Midbrain (tissue), 1 donor: ENCODE measurements around the gene CEP20.
A peak's percentile ranks its signal among the peaks of the same experiment; 100 is the strongest.

ENCODE experiments used
- DNase-seq: peaks from one replicate; lab custom pipeline; 2025; lab: John Stamatoyannopoulos, UW

CEP20 gene

DNA sequence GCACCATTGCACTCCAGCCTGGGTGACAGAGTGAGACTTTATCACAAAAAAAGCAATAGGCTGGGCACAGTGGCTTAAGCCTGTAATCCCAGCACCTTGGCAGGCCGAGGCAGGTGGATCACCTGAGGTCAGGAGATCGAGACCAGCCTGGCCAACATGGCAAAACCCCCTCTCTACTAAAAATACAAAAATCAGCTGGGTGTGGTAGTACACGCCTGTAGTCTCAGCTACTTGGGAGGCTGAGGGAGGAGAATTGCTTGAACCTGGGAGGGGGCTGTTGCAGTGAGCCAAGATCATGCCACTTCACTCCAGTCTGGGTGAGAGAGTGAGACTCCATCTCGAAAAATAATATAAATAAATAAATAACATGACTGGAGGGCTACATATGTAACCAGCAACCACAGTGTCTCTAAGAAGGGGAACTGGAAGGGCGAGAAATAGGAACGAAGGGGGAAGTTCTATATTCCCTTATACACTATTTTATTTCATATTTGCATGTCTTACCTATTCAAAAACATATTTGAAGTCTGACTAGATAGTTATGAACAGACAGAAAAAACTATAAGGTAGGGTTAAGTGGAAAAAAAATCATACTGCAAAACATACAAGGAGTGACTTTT, 57.5 kb downstream of the CEP20 start:
- DNase-seq = no peak

DNA sequence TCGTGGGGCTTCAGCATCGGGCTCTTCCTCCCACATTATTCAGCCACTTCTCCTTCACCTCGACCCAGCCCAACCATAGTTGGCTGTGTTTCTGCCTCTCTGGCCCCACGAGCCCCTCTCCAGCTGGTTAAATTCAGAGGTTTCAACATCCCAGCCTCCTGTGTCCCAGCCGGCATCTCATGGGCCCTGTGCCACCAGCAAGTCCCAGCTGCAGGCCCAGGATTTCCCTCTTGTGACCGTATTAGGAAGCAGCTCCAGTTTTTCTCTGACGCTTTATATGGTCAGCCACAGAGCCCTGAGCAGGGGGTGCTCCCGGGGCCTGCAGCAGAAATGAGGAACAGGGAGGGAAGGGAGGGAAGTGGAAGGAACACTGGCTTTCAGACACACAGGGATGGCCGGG, 58.9 kb downstream of the CEP20 start:
- no peak for DNase-seq

DNA sequence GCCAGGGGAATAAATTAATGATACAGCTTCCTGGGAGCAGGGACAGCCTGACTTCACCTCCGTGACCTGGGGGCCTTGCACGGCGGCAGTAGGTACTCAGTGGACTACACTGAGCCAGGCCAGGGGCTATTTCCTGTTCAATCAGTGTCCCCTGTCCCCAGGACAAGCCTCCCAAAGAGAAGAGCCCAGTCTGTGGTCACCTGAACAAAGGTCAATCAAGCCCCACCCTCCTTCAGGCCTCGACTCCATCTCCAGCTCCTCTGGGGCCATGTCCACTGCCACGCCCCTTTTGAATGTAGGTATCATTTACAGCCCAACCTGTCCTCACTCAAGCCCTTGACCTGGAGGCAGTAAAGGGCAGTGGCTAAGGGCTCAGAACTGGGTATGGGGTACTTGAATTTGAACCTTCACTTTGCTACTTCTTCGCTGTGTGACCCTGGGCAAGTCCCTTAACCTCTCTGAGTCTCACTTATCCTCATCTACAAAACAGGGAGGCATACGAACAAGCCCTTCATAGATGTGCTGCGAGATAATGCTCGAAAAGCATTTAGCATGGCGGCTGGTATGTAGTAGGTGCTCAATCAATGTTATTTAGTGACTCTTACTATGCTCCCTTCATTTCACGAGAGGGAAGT, 60.6 kb downstream of the CEP20 start:
- DNase-seq = no peak

DNA sequence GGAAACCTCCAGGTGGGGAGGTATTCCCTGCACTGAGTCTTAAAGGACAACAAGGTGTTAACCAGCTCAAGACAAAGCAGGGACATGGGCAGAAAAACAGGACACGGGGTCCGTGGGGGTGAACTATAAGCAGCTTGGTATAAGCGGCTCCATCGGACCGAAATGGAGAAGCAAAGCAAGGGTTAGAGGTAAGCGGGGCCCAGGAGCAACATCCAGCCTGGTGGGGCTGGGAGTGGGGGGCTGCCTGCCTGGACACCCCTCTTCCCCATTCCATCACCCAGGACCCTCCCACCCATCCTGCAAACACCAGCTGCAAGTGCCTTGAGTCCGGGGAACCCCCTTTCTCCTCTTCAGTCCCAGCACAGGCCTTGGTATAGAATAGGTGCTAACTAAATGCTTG, 61.1 kb downstream of the CEP20 start:
- DNase-seq = no peak

DNA sequence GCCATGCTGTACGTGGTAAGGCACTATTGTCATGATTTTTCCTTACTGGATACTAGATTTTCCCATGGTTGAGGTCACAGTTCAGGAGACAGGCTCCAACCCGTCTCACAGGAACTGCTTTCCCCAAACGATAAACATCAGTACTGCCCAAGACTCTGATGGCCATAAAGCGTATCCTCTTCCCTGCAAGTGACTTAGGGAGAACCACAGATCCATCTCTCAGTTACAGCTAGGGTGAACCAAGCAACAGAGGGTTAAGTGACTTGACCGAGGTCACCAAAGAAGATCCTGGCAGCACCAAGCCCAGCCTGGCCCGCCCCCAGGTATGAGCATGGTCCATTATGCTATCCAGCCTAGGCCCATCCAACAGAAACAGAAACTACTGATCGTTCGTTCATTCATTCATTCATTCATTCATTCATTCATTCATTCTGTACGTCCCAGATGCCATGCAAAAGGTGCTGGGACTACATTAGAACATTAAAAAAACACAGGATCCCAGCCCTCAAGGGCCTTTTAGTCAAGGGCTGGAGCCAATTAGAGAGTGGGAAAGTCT, 62.6 kb downstream of the CEP20 start:
- no peak for DNase-seq

DNA sequence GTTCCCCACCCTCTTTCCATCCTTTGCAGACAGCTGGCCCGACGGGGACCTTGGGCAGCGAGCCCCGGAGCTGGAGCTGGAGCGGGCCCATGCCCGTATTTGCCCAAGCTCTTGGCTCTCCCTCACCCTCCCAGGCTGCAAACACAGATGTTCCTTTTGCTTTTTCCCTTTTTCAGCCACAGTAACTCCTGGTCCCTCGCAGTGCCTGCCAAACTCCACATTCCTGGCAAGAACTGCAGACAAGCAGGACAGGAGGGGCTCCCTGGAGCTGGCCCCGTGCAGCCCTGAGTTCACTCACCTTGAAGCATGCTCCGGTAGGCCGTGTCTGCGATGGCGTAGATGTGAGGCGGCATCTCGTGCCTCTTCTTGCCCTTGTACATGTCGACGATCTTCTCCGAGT, 65.4 kb downstream of the CEP20 start:
- peak; percentile 25 for DNase-seq

DNA sequence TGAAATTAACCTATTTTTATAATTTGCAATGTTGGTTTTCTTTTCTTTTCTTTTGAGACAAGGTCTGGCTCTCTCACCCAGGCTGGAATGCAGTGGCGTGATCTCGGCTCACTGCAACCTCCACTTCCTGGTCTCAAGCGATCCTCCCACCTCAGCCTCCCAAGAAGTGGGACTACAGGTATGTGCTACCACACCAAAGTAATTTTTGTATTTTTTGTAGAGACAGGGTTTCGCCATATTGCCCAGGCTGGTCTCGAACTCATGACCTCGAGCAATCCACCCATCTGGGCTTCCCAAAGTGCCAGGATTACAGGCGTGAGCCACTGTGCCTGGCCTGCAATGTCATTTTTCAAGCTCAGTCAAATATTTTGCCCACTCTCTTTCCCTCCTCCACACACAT, 67.6 kb downstream of the CEP20 start:
- no peak for DNase-seq

DNA sequence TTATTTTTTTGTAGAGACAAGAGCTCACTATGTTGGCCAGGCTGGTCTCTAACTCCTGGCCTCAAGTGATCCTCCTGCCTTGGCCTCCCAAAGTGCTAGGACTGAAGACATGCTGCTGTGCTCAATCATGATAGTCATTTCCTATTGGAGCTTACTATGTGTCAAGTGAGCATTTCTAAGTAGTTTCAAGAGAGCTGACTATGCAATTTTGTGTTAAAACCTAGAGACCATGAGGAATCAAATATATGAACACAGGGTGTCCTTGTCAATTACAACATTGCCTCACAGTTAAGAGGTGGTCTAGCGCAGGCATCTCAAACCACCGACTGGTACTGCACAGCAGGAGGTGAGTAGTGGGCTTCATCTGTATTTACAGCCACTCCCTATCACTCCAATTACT, 69.4 kb downstream of the CEP20 start:
- DNase-seq = no peak

DNA sequence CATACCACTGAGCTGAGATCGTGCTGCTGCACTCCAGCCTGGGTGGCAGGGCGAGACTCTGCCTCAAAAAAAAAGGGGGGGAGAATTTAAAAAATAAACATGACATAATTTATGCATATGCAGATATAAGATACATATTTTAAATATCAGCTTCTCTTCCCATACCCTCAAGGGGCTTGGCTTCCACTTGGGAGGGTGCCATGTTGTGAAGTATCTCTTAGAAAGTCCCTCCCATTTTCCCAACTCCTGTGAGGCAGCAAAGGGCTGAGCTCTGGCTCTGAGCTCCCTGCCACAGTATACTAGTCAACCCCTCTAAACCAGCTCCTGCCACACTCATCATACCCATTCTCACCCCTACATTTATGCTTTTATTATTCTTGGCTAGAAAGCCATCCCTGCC, 71.0 kb downstream of the CEP20 start:
- DNase-seq = no peak

DNA sequence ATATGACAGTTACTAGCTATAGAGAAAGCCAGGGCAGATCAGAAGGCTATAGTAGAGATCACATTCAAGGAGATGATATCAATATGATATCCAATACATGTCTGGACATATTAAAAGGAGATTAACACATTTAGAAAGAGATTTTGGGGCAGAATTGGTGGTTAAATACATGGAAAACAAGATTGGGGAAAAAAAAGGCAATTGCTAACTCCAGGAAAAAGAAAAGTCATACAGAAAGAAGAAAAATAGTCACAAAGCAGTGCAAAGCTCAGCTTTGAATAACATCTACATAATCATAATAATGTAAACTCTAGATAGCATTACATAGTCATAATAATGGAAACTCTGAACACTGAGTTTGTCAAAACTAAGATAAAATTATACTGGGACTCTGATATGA, 72.2 kb downstream of the CEP20 start:
- DNase-seq = no peak
